Esophagus muscularis mucosa (tissue), 4 donors: Measurements from ENCODE around the gene CACNA2D3. TPM values are rescaled to one million over a fixed set of nuclear protein-coding genes. Genes with fewer than 3 reads are reported as not detected.
A peak's percentile ranks its signal among the peaks of the same experiment; 100 is the strongest.

Experiments used
- DNase-seq: peaks from one replicate; pipeline ENCODE4 v3.0.0-alpha.2; 2017; ENCODE audit errors: extremely low spot score
- H3K27ac ChIP-seq, 4 donors: fragments of 200-600 bp; sonication (generic); replicated peaks in 1 of 4; 1 replicate in 3 of 4; 2 replicates in 1 of 4; pipeline ENCODE4 v1.5.1; 2016 to 2019; ENCODE audit warnings: mild to moderate bottlenecking in 1 of 4
- H3K27me3 ChIP-seq, 4 donors: fragments of 200-600 bp; sonication (generic); one replicate each; pipeline versions ENCODE4 v1.5.1 to v1.6.0; 2016 to 2019
- H3K36me3 ChIP-seq, 4 donors: fragments of 200-600 bp; sonication (generic); one replicate each; pipeline ENCODE4 v1.5.1; 2016 to 2019
- H3K4me1 ChIP-seq, 4 donors: fragments of 200-600 bp; sonication (generic); one replicate each; pipeline ENCODE4 v1.5.1; 2016 to 2019
- H3K4me3 ChIP-seq, 4 donors: fragments of 200-600 bp; sonication (generic); 1 replicate in 2 of 4; 2 replicates in 2 of 4; pipeline ENCODE4 v1.5.1; 2016 to 2019; ENCODE audit warnings: mild to moderate bottlenecking in 4 of 4, moderate library complexity in 1 of 4
- H3K9me3 ChIP-seq, 4 donors: fragments of 200-600 bp; sonication (generic); 1 replicate in 3 of 4; 2 replicates in 1 of 4; pipeline ENCODE4 v1.5.1; 2016 to 2019
- CTCF ChIP-seq, 3 experiments: fragments of 200-600 bp in 2 of 3; fragments of 450-650 bp in 1 of 3; sonication (generic) in 2 of 3; IDR thresholded peaks; one replicate each; pipeline ENCODE4 v1.5.1; 2017 to 2019; ENCODE audit warnings: antibody characterized with exemption in 3 of 3, mild to moderate bottlenecking in 2 of 3, moderate library complexity in 1 of 3
- EP300 ChIP-seq: sonication (generic); formaldehyde crosslinking; IDR thresholded peaks from one replicate; pipeline ENCODE4 v1.6.1; 2017; ENCODE audit warnings: antibody characterized with exemption
- POLR2A ChIP-seq: fragments of 450-650 bp; IDR thresholded peaks from one replicate; pipeline ENCODE4 v1.6.1; 2017; ENCODE audit warnings: antibody characterized with exemption, moderate library complexity, mild to moderate bottlenecking, low read depth
- POLR2AphosphoS5 ChIP-seq, 2 donors: sonication (generic); formaldehyde crosslinking; IDR thresholded peaks; one replicate each; pipeline ENCODE4 v1.6.1; 2017; ENCODE audit warnings: antibody characterized with exemption in 2 of 2
- WGBS: methylation state at CpG from one replicate; pipeline ENCODE4 v1.1.5; 2018; 5-methylcytosine and 5-hydroxymethylcytosine counted together
- intact Hi-C: fragments of 100-400 bp; cut with DNase I; formaldehyde crosslinking; loops from one replicate; pipeline ENCODE4 v1.15.1; 2023
- total RNA-seq, 4 donors: library from RNA; depleted of rRNA; stranded (reverse); fragments of >200 nt; gene quantifications; one replicate each; pipeline versions ENCODE4 v1.1.0 to v1.2.1, GENCODE V29; 2016

The CACNA2D3 gene
- total RNA-seq, 4 donors from 2014 or later: 2.5 to 6.3 (median 3.9) TPM

DNA sequence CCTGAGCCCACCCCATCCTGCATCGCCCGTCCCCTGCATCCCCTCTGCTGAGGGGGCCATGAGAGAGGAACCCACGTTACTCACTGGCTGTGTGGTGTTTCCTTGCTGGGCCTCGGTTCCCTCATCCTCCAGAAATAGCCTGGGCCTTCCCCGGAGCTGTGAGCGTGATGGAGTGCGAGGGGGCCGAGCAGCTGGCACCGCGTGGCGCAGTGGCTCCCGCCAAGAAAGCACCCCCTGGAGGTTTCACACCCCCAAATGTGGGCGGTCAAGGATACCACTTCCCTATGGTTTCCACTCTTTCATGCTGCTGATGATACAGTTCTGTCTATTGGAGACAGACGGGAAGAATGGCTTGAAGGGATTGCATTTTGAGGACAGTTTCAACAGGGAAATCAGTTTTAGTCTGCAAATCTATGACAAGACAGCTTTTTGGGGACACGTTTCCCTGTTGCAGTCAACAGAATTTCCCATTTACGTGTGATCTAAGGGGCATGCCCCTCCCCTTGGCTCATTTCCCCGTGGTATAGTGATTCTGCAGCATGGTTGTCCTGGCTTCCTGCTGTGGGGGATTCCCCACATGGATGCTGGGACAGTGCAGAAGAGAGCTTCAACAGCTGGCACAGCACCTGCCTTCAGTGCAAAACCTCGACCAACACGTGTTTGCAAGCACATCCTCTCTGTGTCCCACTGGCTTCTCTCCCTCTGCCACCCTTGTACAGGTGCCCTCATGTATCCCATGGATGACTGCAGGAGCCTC is 428.0 kb downstream of the CACNA2D3 start:
- 78% methylated on average over 17 of the region's 19 CpGs for WGBS
- intact Hi-C loops: no loop called here
- no peak for TF ChIP-seq POLR2A
- TF ChIP-seq EP300: no peak
- TF ChIP-seq POLR2AphosphoS5 (IDR thresholded peaks at IDR 0.05): no peak
- no peak for TF ChIP-seq CTCF (IDR thresholded peaks at IDR 0.05)

DNA sequence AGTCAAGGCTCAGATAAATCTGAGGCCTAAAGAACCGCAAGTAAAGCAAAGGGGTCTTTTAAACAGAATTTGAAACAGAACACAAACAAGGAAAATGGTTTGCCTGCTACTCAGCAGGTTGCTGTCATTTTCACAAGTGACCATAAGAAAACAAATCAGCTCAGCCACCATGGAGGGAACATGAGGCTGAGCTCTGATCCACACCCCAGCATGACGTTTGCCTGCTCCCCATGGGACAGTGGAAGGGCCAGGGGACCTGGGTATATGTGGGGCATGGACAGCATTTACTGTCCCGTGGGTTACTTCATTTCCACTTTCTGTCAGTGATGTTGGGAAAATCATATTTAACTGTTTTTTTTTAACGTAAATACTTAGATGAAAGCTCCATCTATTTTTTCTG is 434.3 kb downstream of the CACNA2D3 start:
- TF ChIP-seq POLR2A: no peak
- no peak for TF ChIP-seq POLR2AphosphoS5 (IDR thresholded peaks at IDR 0.05)
- TF ChIP-seq EP300: no peak
- no peak for TF ChIP-seq CTCF (IDR thresholded peaks at IDR 0.05)

More for the DNA sequence above, 428.0 kb downstream of the CACNA2D3 start:
- no peaks in the 10 kb centered on the region for H3K4me1 ChIP-seq
- no peaks in the 10 kb centered on the region for H3K36me3 ChIP-seq
- DNase-seq: no peak
- H3K27me3 ChIP-seq: no peaks in the 10 kb centered on the region
- H3K4me3 ChIP-seq: no peak overlapping the region
- no peak overlapping the region for H3K27ac ChIP-seq
- H3K9me3 ChIP-seq: no peaks in the 10 kb centered on the region

GRCh38 chr3:54557538-54558428 is 435.4 kb downstream of the CACNA2D3 start:
- intact Hi-C loops: no loop called here
- Histone ChIP-seq H3K27me3 (no peaks in the 10 kb centered on the region), H3K9me3 (no peaks in the 10 kb centered on the region), H3K4me3 (no peak overlapping the region), H3K27ac (no peak overlapping the region), H3K36me3 (no peaks in the 10 kb centered on the region), H3K4me1 (no peaks in the 10 kb centered on the region)
- DNase-seq: no peak
- no peak for TF ChIP-seq POLR2A
- no peak for TF ChIP-seq EP300
- TF ChIP-seq CTCF (IDR thresholded peaks at IDR 0.05): no peak
- 86% methylated on average over 12 of the region's 12 CpGs for WGBS

More for the DNA sequence above, 434.3 kb downstream of the CACNA2D3 start:
- DNase-seq: no peak
- H3K4me3 ChIP-seq: no peak overlapping the region
- H3K27ac ChIP-seq: no peak overlapping the region
- WGBS: 65% methylated on average over 4 of the region's 4 CpGs
- intact Hi-C loops: no loop called here
- H3K27me3 ChIP-seq: no peaks in the 10 kb centered on the region
- no peaks in the 10 kb centered on the region for H3K4me1 ChIP-seq
- H3K36me3 ChIP-seq: no peaks in the 10 kb centered on the region
- H3K9me3 ChIP-seq: no peaks in the 10 kb centered on the region

DNA sequence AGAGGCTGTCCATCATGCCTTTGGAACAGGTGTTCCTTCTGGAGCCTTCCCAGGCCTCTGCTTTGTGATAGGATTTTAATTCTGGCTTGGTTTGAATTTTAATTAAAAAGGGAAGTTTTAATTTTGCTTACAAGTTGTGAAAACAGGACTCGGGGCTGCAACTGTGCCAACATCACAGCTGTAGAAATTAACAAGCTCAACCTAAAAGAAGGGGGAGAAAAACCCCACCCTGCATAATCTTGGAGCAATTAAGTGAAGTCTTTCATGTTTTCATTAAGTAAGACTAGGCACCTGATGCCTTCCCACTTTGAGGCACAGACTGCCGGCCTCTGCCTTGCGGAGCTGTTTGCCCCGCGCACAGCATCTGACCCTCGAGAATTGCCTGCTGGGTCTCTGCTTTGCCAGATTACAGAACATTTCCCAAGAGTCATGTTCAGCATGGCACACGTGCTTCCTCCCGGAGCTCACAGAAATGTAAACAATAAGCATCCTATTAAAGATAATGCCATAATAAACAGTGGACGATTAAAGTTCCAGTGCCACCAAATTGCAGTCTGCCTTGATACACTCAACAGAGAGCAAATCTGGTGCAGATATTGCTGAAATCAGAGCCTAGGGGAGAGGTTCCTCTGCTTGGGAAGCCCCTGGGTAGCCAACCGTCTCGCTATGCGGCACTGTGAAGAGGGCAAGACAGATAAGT is 441.3 kb downstream of the CACNA2D3 start:
- H3K27me3 ChIP-seq: no peaks in the 10 kb centered on the region
- no peaks in the 10 kb centered on the region for H3K4me1 ChIP-seq
- H3K4me3 ChIP-seq: no peak overlapping the region
- no peak for TF ChIP-seq POLR2AphosphoS5 (IDR thresholded peaks at IDR 0.05)
- TF ChIP-seq CTCF (IDR thresholded peaks at IDR 0.05): no peak
- TF ChIP-seq POLR2A: no peak
- no peak for TF ChIP-seq EP300
- 89% methylated on average over 12 of the region's 12 CpGs for WGBS
- DNase-seq: peak; percentile 55
- no peak overlapping the region for H3K27ac ChIP-seq
- peaks cover 0 to 3% (median 0%) of the 10 kb centered on the region in 4 donors for H3K36me3 ChIP-seq
- H3K9me3 ChIP-seq: no peaks in the 10 kb centered on the region
- intact Hi-C loops: no loop called here
